ENCODE results near the gene SORCS2. TPM values are rescaled to one million over a fixed set of nuclear protein-coding genes. Genes with fewer than 3 reads are reported as not detected.

The SORCS2 gene
- total RNA-seq, 1 donor from 2014 or later = 10.9 TPM

DNA sequence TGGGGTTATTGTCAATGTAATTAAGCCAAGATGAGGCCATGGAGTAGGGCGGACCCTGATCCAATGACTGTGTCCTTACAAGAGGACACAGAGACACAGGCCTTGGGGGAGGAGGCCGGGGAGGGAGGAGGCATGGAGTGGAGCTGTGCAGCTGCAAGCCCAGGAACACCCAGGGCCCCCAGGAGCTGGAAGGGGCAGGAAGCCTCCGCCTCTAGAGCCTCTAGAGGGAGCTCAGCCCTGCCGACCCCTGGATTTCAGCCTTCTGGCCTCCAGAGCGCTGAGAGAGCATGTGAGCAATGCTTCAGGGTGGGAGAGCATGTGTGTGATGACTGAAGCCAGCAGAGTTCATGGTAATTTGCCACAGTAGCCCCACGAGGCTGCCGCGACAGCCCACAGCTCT lies 512.7 kb downstream of the SORCS2 start:
- Mint-ChIP-seq H3K4me3 (ENCODE audit: unreplicated experiment) (no peak overlapping the region), H3K36me3 (ENCODE audit: low read depth) (no peaks in the 10 kb centered on the region), H3K9me3 (ENCODE audit: low read depth) (no peaks in the 10 kb centered on the region), H3K4me1 (ENCODE audit: low read depth) (no peaks in the 10 kb centered on the region), H3K27ac (ENCODE audit: unreplicated experiment) (no peak overlapping the region), H3K27me3 (ENCODE audit: low read depth) (peaks cover 13% of the 10 kb centered on the region)
- DNase-seq (ENCODE audit: low spot score) = no peak
- TF ChIP-seq, protein P1, sequence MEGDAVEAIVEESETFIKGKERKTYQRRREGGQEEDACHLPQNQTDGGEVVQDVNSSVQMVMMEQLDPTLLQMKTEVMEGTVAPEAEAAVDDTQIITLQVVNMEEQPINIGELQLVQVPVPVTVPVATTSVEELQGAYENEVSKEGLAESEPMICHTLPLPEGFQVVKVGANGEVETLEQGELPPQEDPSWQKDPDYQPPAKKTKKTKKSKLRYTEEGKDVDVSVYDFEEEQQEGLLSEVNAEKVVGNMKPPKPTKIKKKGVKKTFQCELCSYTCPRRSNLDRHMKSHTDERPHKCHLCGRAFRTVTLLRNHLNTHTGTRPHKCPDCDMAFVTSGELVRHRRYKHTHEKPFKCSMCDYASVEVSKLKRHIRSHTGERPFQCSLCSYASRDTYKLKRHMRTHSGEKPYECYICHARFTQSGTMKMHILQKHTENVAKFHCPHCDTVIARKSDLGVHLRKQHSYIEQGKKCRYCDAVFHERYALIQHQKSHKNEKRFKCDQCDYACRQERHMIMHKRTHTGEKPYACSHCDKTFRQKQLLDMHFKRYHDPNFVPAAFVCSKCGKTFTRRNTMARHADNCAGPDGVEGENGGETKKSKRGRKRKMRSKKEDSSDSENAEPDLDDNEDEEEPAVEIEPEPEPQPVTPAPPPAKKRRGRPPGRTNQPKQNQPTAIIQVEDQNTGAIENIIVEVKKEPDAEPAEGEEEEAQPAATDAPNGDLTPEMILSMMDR (IDR thresholded peaks at IDR 0.05) = no peak

DNA sequence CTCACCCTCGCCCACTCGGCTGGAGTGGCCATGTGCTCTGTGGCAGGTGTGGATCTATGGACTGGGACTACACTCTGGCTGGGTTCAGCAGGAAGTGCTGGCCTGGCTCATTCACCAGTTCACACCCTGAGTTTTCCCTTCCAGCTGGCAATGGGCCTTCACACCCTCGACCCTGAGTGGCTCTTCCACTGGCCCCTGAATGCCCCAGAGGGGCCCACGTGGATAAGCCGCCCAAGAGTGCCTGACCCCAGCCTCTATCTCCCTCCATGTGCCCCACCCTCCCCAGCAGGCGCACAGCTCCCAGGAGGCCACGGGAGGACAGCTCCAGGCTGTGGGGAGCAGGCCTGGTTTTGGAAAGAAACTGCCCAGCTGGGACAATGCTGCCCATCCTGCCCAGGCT lies 513.3 kb downstream of the SORCS2 start:
- Mint-ChIP-seq H3K4me3 (ENCODE audit: unreplicated experiment) (no peak overlapping the region), H3K4me1 (ENCODE audit: low read depth) (no peaks in the 10 kb centered on the region), H3K36me3 (ENCODE audit: low read depth) (no peaks in the 10 kb centered on the region), H3K9me3 (ENCODE audit: low read depth) (no peaks in the 10 kb centered on the region), H3K27ac (ENCODE audit: unreplicated experiment) (no peak overlapping the region), H3K27me3 (ENCODE audit: low read depth) (peaks cover 10% of the 10 kb centered on the region)
- TF ChIP-seq, protein P1 (IDR thresholded peaks at IDR 0.05) = no peak
- no peak for DNase-seq (ENCODE audit: low spot score)

- H3K4me1 Mint-ChIP-seq (ENCODE audit: low read depth) = no peaks in the 10 kb centered on the region
- TF ChIP-seq, protein P1 (IDR thresholded peaks at IDR 0.05) = no peak
- peaks cover 17% of the 10 kb centered on the region for H3K27me3 Mint-ChIP-seq (ENCODE audit: low read depth)
- peaks cover 1% of the 10 kb centered on the region for H3K36me3 Mint-ChIP-seq (ENCODE audit: low read depth)
- H3K27ac Mint-ChIP-seq (ENCODE audit: unreplicated experiment) = no peak overlapping the region
- no peak for DNase-seq (ENCODE audit: low spot score)
- no peak overlapping the region for H3K4me3 Mint-ChIP-seq (ENCODE audit: unreplicated experiment)
- no peaks in the 10 kb centered on the region for H3K9me3 Mint-ChIP-seq (ENCODE audit: low read depth)
Measured at GRCh38 chr4:7708238-7708637, 515.9 kb downstream of the SORCS2 start.

- no peak for DNase-seq (ENCODE audit: low spot score)
- TF ChIP-seq, protein P1 (IDR thresholded peaks at IDR 0.05) = no peak
- H3K4me3 Mint-ChIP-seq (ENCODE audit: unreplicated experiment) = no peak overlapping the region
- peaks cover 19% of the 10 kb centered on the region for H3K27me3 Mint-ChIP-seq (ENCODE audit: low read depth)
- H3K36me3 Mint-ChIP-seq (ENCODE audit: low read depth) = peaks cover 1% of the 10 kb centered on the region
- no peaks in the 10 kb centered on the region for H3K9me3 Mint-ChIP-seq (ENCODE audit: low read depth)
- no peaks in the 10 kb centered on the region for H3K4me1 Mint-ChIP-seq (ENCODE audit: low read depth)
- no peak overlapping the region for H3K27ac Mint-ChIP-seq (ENCODE audit: unreplicated experiment)
Measured at GRCh38 chr4:7708981-7709380, 516.6 kb downstream of the SORCS2 start.

DNA sequence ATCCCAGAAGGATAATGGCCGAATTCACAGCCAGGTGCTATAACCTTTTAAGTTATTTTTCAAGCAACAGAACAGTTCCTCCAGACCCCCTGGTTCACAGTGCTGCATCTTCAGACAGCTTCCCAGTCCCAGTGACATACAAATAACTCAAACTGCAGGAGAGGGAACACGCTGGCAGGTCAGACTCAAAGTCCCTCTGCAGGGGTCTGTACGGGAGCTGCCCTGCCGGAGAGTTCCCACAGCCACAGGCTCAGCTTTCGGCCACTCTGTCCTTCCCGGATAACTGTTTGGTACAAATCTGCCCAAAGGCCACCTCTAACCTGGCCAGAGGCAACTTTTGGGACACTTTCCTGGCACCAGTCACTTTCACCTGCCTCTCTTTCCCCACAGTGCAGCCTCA lies 517.1 kb downstream of the SORCS2 start:
- peaks cover 1% of the 10 kb centered on the region for H3K36me3 Mint-ChIP-seq (ENCODE audit: low read depth)
- DNase-seq (ENCODE audit: low spot score) = no peak
- peaks cover 19% of the 10 kb centered on the region for H3K27me3 Mint-ChIP-seq (ENCODE audit: low read depth)
- no peak overlapping the region for H3K27ac Mint-ChIP-seq (ENCODE audit: unreplicated experiment)
- no peaks in the 10 kb centered on the region for H3K4me1 Mint-ChIP-seq (ENCODE audit: low read depth)
- TF ChIP-seq, protein P1 (IDR thresholded peaks at IDR 0.05) = no peak
- H3K4me3 Mint-ChIP-seq (ENCODE audit: unreplicated experiment) = no peak overlapping the region
- no peaks in the 10 kb centered on the region for H3K9me3 Mint-ChIP-seq (ENCODE audit: low read depth)

All from chondrocyte (in vitro differentiated cells).